OCI-LY3 (cell line): ENCODE results near the gene SEC31B.

Experiments used
- H2AFZ ChIP-seq: fragments of 200-600, 300-600 bp; shearing (Covaris generic); 2 replicates; pipeline ENCODE4 v1.6.0; 2014; ENCODE audit warnings: antibody characterized with exemption, low read depth, low read length
- H3K27ac ChIP-seq: fragments of 200-600, 300-600 bp; sonication (generic); 2 replicates; pipeline ENCODE4 v1.5.1; 2014; ENCODE audit warnings: mild to moderate bottlenecking, low read length, moderate library complexity, mixed read lengths
- H3K27me3 ChIP-seq: fragments of 200-600, 300-600 bp; sonication (generic); 2 replicates; pipeline ENCODE4 v1.6.1; 2014; ENCODE audit warnings: low read depth, low read length, mixed read lengths
- H3K36me3 ChIP-seq: fragments of 200-600, 300-600 bp; sonication (generic); replicated peaks from 2 replicates; pipeline ENCODE3; 2014; ENCODE audit warnings: low read depth, low read length, mixed read lengths
- H3K4me1 ChIP-seq: fragments of 300-600, 200-600 bp; sonication (generic); 2 replicates; pipeline ENCODE4 v1.6.1; 2014; ENCODE audit warnings: low read length, mixed read lengths
- H3K4me2 ChIP-seq: fragments of 200-600, 300-600 bp; sonication (generic); 2 replicates; pipeline ENCODE4 v1.6.1; 2014; ENCODE audit warnings: low read length, mixed read lengths
- H3K4me3 ChIP-seq: fragments of 300-600, 200-600 bp; sonication (generic); 2 replicates; pipeline ENCODE4 v1.5.1; 2014; ENCODE audit warnings: antibody characterized with exemption, mild to moderate bottlenecking, low read length, moderate library complexity
- H3K79me2 ChIP-seq: fragments of 300-600, 200-600 bp; shearing (Covaris generic); 2 replicates; pipeline ENCODE4 v1.6.1; 2014; ENCODE audit warnings: mild to moderate bottlenecking, low read length, mixed read lengths
- H3K9ac ChIP-seq: fragments of 300-600, 200-600 bp; shearing (Covaris generic); 2 replicates; pipeline ENCODE4 v1.6.0; 2014; ENCODE audit warnings: mild to moderate bottlenecking, low read length, moderate library complexity
- H3K9me3 ChIP-seq: fragments of 200-600, 300-600 bp; shearing (Covaris generic); 2 replicates; pipeline ENCODE4 v1.6.1; 2014; ENCODE audit warnings: low read length, mixed read lengths; ENCODE audit not compliant: insufficient read depth
- H4K20me1 ChIP-seq: fragments of 200-600, 300-600 bp; sonication (generic); 2 replicates; pipeline ENCODE4 v1.6.1; 2016; ENCODE audit warnings: low read length, mixed read lengths; ENCODE audit not compliant: insufficient read depth
- CTCF ChIP-seq: fragments of 200-600, 300-600 bp; sonication (generic); IDR thresholded peaks from 2 replicates; pipeline ENCODE4 v1.5.1; 2014; ENCODE audit warnings: antibody characterized with exemption, low read length, low read depth
- EZH2phosphoT487 ChIP-seq: fragments of 200-600 bp; shearing (Covaris generic); IDR thresholded peaks from 2 replicates; pipeline ENCODE4 v1.6.1; 2018; ENCODE audit warnings: antibody characterized with exemption, mixed run types, low read depth

The SEC31B gene

DNA sequence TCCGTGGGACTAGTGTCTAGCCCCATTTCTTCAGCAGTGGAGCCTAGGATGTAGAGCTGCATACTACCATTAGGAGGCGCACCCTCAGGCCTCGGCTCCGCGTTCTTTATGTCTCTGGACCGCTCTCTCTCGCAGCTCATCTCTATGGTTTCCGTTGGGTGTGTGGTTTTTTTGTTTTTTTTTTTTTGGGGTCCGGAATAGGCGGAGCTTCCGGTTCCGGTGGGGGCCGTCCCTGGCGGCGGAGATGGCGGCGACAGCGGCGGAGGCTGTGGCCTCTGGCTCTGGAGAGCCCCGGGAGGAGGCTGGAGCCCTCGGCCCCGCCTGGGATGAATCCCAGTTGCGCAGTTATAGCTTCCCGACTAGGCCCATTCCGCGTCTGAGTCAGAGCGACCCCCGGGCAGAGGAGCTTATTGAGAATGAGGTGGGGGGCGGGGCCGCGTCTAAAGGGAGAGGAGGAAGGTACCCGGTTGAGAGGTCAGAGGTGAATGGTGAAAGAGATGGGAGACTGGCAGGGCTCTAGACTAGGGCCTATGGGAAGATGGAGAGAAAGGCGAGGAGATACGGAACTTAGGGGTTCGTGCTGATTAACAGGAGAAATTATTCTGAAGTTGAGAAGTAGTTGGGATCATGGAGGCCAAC, 16.2 kb upstream of the SEC31B start, which contains the start of gene HIF1AN:
HIF1AN (plus strand) TSS at position 229 of the 639 bp plus-strand sequence; CDS start at position 245, 16 bp downstream.
- peak within 1 kb of the TSS; percentile 65 for H3K9ac ChIP-seq
- peak within 1 kb of the TSS; percentile 98 for H3K4me2 ChIP-seq
- H3K27ac ChIP-seq, result peak within 1 kb of the TSS; percentile 6; the same call in 1 of the 2 replicates

GRCh38 chr10:100535338-100535714, 15.7 kb upstream of the SEC31B start:
- TF ChIP-seq CTCF (no peak), EZH2phosphoT487 (no peak)
- peaks cover 32% of the 10 kb centered on the region for H3K79me2 ChIP-seq
- H3K9me3 ChIP-seq, result no peaks in the 10 kb centered on the region
- H3K4me1 ChIP-seq, result peaks cover 15% of the 10 kb centered on the region
- H3K36me3 ChIP-seq, result peaks cover 6% of the 10 kb centered on the region
- peaks cover 6% of the 10 kb centered on the region; the same call in 1 of the 2 replicates for H4K20me1 ChIP-seq
- no peaks in the 10 kb centered on the region for H3K27me3 ChIP-seq
- peak overlapping the region; percentile 82 for H3K4me3 ChIP-seq
- peak overlapping the region; percentile 57 for H3K9ac ChIP-seq
- H3K27ac ChIP-seq, result no peak overlapping the region
- H3K4me2 ChIP-seq, result peak overlapping the region; percentile 76
- H2AFZ ChIP-seq, result peak overlapping the region; percentile 91

More for the DNA sequence above, 16.2 kb upstream of the SEC31B start, which contains the start of gene HIF1AN:
- H3K4me3 ChIP-seq, result peak within 1 kb of the TSS; percentile 82
- no peaks in the 10 kb centered on the region for H3K27me3 ChIP-seq
- peaks cover 6% of the 10 kb centered on the region; the same call in 1 of the 2 replicates for H4K20me1 ChIP-seq
- no peak for TF ChIP-seq EZH2phosphoT487
- peak; percentile 73 for TF ChIP-seq CTCF
- H3K36me3 ChIP-seq, result peaks cover 6% of the 10 kb centered on the region
- peak within 1 kb of the TSS; percentile 91 for H2AFZ ChIP-seq
- H3K9me3 ChIP-seq, result no peaks in the 10 kb centered on the region
- peaks cover 32% of the 10 kb centered on the region for H3K79me2 ChIP-seq
- H3K4me1 ChIP-seq, result peaks cover 13% of the 10 kb centered on the region

DNA sequence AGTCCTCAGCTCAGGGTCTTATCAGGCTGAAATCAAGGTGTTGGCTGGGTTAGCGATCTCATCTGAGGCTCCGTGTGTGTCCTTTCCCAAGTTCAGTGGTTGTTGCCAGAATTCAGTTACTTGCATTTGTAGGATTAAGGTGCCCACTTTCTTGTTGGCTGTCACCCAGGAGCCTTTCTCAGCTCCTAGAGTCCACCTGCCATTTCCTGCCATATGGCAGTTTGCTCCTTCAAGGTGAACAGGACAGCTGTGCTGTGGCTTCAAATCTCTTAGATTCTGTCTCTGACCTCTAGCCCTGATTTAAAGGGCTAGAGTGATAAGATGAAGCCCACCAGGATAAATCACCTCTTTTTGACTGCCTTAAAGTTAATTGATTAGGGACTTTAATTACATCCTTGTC, 15.1 kb upstream of the SEC31B start:
- H2AFZ ChIP-seq, result peak overlapping the region; percentile 91
- no peak overlapping the region for H3K9ac ChIP-seq

More for the DNA sequence above, 15.1 kb upstream of the SEC31B start:
- H3K79me2 ChIP-seq, result peaks cover 34% of the 10 kb centered on the region
- H3K27ac ChIP-seq, result no peak overlapping the region
- peaks cover 18% of the 10 kb centered on the region for H3K4me1 ChIP-seq
- H3K4me2 ChIP-seq, result no peak overlapping the region
- H3K4me3 ChIP-seq, result no peak overlapping the region
- peaks cover 6% of the 10 kb centered on the region for H3K36me3 ChIP-seq
- no peaks in the 10 kb centered on the region for H3K27me3 ChIP-seq
- peaks cover 6% of the 10 kb centered on the region; the same call in 1 of the 2 replicates for H4K20me1 ChIP-seq
- no peak for TF ChIP-seq EZH2phosphoT487
- TF ChIP-seq CTCF, result no peak
- no peaks in the 10 kb centered on the region for H3K9me3 ChIP-seq
